ENCODE data around the gene ARL15.
"Not testable (repeated sequence)": the region's sequence is repeated elsewhere in the genome, so short reads cannot be mapped to it uniquely, and the experiment has no call there.

ARL15 gene

DNA sequence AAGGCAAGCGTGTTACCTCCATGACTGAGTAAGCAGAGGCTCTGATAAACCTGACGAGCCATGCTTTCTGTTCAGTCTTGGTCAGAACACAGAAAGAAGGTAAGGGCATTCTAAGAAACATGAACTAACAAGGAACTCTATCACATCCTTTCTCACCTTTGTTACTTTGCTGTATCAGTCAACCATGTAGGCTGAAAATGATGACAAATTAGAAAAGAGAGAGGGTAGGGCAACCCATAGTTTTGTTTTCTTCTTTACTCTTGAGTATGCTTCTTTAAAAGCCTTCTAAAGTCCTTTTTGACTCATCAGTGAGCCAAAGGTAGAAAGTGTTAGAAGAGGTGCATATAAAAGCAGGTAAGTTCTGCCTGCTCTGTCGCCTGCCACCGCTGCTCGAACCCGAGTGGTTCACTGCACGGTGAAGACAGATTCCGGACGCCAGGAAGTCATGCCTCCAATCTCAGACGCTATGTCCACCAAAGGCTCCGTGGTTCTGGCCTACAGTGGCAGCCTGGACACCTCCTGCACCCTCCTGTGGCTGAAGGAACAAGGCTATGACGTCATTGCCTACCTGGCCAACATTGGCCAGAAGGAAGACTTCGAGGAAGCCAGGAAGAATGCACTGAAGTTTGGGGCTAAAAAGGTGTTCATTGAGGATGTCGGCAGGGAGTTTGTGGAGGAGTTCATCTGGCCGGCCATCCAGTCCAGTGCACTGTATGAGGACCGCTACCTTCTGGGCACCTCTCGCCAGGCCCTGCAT, 451.5 kb downstream of the ARL15 start:
- TF ChIP-seq, protein P1, sequence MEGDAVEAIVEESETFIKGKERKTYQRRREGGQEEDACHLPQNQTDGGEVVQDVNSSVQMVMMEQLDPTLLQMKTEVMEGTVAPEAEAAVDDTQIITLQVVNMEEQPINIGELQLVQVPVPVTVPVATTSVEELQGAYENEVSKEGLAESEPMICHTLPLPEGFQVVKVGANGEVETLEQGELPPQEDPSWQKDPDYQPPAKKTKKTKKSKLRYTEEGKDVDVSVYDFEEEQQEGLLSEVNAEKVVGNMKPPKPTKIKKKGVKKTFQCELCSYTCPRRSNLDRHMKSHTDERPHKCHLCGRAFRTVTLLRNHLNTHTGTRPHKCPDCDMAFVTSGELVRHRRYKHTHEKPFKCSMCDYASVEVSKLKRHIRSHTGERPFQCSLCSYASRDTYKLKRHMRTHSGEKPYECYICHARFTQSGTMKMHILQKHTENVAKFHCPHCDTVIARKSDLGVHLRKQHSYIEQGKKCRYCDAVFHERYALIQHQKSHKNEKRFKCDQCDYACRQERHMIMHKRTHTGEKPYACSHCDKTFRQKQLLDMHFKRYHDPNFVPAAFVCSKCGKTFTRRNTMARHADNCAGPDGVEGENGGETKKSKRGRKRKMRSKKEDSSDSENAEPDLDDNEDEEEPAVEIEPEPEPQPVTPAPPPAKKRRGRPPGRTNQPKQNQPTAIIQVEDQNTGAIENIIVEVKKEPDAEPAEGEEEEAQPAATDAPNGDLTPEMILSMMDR (IDR thresholded peaks at IDR 0.05; ENCODE audit: borderline replicate concordance, control extremely low read depth, extremely low read depth, insufficient read depth, missing control alignments) = no peak
- DNase-seq (ENCODE audit: low spot score) = no peak
- in situ Hi-C loops (cut with MboI; ENCODE audit: low sequenced_read_pairs, unreplicated experiment) = no loop called here

DNA sequence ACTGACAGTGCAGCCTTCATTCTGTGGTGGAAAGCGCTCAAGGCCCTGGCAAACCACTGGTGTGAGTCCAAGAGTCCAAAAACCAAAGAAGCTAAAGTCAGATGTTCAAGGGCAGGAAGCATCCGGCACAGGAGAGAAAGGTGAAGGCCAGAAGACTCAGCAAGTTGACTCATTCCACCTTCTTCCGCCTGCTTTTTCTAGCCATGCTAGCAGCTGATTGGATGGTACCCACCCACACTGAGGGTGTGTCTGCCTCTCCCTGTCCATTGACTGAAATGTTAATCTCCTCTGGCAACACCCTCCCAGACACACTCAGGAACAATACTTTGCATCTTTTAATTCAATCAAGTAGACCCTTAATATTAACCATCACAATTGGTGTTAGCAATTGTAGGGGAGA, 453.9 kb downstream of the ARL15 start:
- in situ Hi-C loops (cut with MboI; ENCODE audit: low sequenced_read_pairs, unreplicated experiment) = no loop called here
- TF ChIP-seq, protein P1 (IDR thresholded peaks at IDR 0.05; ENCODE audit: borderline replicate concordance, control extremely low read depth, extremely low read depth, insufficient read depth, missing control alignments) = no peak
- no peak for DNase-seq (ENCODE audit: low spot score)

DNA sequence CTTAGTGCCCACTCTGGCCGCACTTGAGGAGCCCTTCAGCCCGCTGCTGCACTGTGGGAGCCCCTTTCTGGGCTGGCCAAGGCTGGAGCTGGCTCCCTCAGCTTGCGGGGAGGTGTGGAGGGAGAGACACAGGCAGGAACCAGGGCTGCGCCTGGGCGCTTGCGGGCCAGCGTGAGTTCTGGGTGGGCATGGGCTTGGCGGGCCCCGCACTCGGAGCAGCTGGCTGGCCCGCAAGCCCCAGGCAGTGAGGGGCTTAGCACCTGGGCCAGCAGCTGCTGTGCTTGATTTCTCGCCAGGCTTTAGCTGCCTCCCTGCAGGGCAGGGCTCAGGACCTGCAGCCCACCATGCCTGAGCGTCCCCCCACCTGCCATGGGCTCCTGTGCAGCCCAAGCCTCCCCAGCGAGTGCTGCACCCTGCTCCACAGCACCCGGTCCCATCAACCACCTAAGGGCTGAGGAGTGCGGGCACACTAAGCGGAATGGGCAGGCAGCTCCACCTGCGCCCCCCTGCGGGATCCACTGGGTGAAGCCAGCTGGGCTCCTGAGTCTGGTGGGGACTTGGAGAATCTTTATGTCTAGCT, 473.4 kb downstream of the ARL15 start:
- in situ Hi-C loops (cut with MboI; ENCODE audit: low sequenced_read_pairs, unreplicated experiment); DNase-seq (ENCODE audit: low spot score): not testable (repeated sequence)

DNA sequence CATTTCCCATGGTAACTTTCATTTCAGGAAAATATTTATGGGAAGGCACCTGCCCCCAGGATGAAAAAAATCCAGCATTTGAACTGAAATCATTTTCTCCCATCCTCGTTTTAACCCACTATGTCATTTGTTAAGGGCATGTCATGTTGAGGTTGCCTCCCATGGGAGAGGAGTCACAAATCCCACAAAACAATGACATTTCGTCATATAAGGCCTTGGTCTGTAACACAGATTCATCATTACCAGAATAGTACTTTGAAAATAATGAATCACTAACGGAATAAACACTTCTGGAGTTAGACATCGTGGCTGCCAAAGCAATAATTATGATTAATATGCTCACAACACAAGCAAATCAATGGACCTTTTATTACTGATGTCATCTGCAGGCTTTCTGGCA, 475.9 kb downstream of the ARL15 start:
- TF ChIP-seq, protein P1 (IDR thresholded peaks at IDR 0.05; ENCODE audit: borderline replicate concordance, control extremely low read depth, extremely low read depth, insufficient read depth, missing control alignments) = no peak
- DNase-seq (ENCODE audit: low spot score) = no peak
- in situ Hi-C loops (cut with MboI; ENCODE audit: low sequenced_read_pairs, unreplicated experiment) = no loop called here

Data from GM13976 (cell line).